MM.1S (cell line): ENCODE results near the gene ZNF664.

ENCODE experiments used
- DNase-seq: peaks from one replicate; pipeline ENCODE4 v3.0.0-alpha.2; 2015
- H2AFZ ChIP-seq: fragments of 300-600 bp; sonication (generic); 2 replicates; pipeline ENCODE4 v1.6.0; 2016; ENCODE audit warnings: antibody characterized with exemption, low read length
- H3F3A ChIP-seq: fragments of 300-600 bp; sonication (generic); 2 replicates; pipeline ENCODE4 v1.6.1; 2016; ENCODE audit warnings: mild to moderate bottlenecking, antibody characterized with exemption, low read length, moderate library complexity, mixed read lengths; ENCODE audit not compliant: insufficient read depth
- H3K27ac ChIP-seq: fragments of 300-600 bp; sonication (generic); 2 replicates; pipeline ENCODE4 v1.5.1; 2016; ENCODE audit warnings: mild to moderate bottlenecking, low read length
- H3K27me3 ChIP-seq: fragments of 300-600 bp; sonication (generic); replicated peaks from 2 replicates; pipeline ENCODE4 v1.6.0; 2016; ENCODE audit warnings: low read length; ENCODE audit not compliant: insufficient read depth
- H3K36me3 ChIP-seq: fragments of 300-600 bp; sonication (generic); replicated peaks from 2 replicates; pipeline ENCODE4 v1.6.1; 2016; ENCODE audit warnings: mild to moderate bottlenecking, low read length, mixed read lengths; ENCODE audit not compliant: insufficient read depth
- H3K4me1 ChIP-seq: fragments of 300-600 bp; sonication (generic); 2 replicates; pipeline ENCODE4 v1.6.1; 2016; ENCODE audit warnings: low read length, mixed read lengths
- H3K4me2 ChIP-seq: fragments of 300-600 bp; sonication (generic); 2 replicates; pipeline ENCODE4 v1.6.0; 2016; ENCODE audit warnings: low read depth, low read length
- H3K4me3 ChIP-seq: fragments of 300-600 bp; sonication (generic); 2 replicates; pipeline ENCODE4 v1.5.1; 2016; ENCODE audit warnings: low read length, mixed read lengths
- H3K79me2 ChIP-seq: fragments of 300-600 bp; sonication (generic); 2 replicates; pipeline ENCODE4 v1.6.1; 2016; ENCODE audit warnings: mixed run types, low read length, mixed read lengths
- H3K9ac ChIP-seq: fragments of 300-600 bp; sonication (generic); 2 replicates; pipeline ENCODE4 v1.6.1; 2016; ENCODE audit warnings: low read length, mixed read lengths
- H3K9me2 ChIP-seq: fragments of 300-600 bp; sonication (generic); replicated peaks from 2 replicates; pipeline ENCODE4 v1.6.1; 2016; ENCODE audit warnings: mild to moderate bottlenecking, low read length, mixed read lengths; ENCODE audit not compliant: insufficient read depth
- H3K9me3 ChIP-seq: fragments of 300-600 bp; sonication (generic); replicated peaks from 2 replicates; pipeline ENCODE4 v1.6.1; 2016; ENCODE audit warnings: mild to moderate bottlenecking, low read length, mixed read lengths; ENCODE audit not compliant: insufficient read depth
- H4K20me1 ChIP-seq: fragments of 300-600 bp; sonication (generic); 2 replicates; pipeline ENCODE4 v1.6.1; 2016; ENCODE audit warnings: mild to moderate bottlenecking, low read length, moderate library complexity, mixed read lengths; ENCODE audit not compliant: insufficient read depth
- CTCF ChIP-seq: fragments of 300-600 bp; sonication (generic); IDR thresholded peaks from 2 replicates; pipeline ENCODE4 v1.5.1; 2016; ENCODE audit warnings: antibody characterized with exemption, low read length, mixed read lengths
- EZH2 ChIP-seq: fragments of 300-600 bp; sonication (generic); optimal IDR thresholded peaks from 2 replicates; pipeline ENCODE3; 2017; ENCODE audit warnings: low read depth, mild to moderate bottlenecking, antibody characterized with exemption, low read length, mixed read lengths
- EZH2phosphoT487 ChIP-seq: fragments of 300-600 bp; sonication (generic); IDR thresholded peaks from 2 replicates; pipeline ENCODE4 v1.6.1; 2018; ENCODE audit warnings: antibody characterized with exemption, low read length

ZNF664 gene

GRCh38 chr12:123942911-123943648 is 29.9 kb upstream of the ZNF664 start:
- Histone ChIP-seq H3K27me3 (no peaks in the 10 kb centered on the region), H3K9ac (no peak overlapping the region), H3K4me2 (no peak overlapping the region), H3K79me2 (no peaks in the 10 kb centered on the region), H3K36me3 (no peaks in the 10 kb centered on the region), H4K20me1 (no peaks in the 10 kb centered on the region), H3K4me1 (no peaks in the 10 kb centered on the region), H3K27ac (no peak overlapping the region), H3K4me3 (no peak overlapping the region), H3F3A (no peaks in the 10 kb centered on the region), H3K9me3 (no peaks in the 10 kb centered on the region), H2AFZ (no peak overlapping the region), H3K9me2 (no peaks in the 10 kb centered on the region)
- TF ChIP-seq EZH2phosphoT487: no peak
- no peak for TF ChIP-seq CTCF
- TF ChIP-seq EZH2: no peak
- no peak for DNase-seq

GRCh38 chr12:123943816-123944215 is 29.2 kb upstream of the ZNF664 start:
- H2AFZ ChIP-seq: no peak overlapping the region
- H3K9ac ChIP-seq: no peak overlapping the region
- H3K9me3 ChIP-seq: no peaks in the 10 kb centered on the region
- H3K27ac ChIP-seq: no peak overlapping the region
- no peak for TF ChIP-seq EZH2
- TF ChIP-seq CTCF: no peak
- TF ChIP-seq EZH2phosphoT487: no peak
- H3K4me3 ChIP-seq: no peak overlapping the region
- H3K36me3 ChIP-seq: no peaks in the 10 kb centered on the region
- H3K9me2 ChIP-seq: no peaks in the 10 kb centered on the region
- H3K79me2 ChIP-seq: no peaks in the 10 kb centered on the region
- DNase-seq: no peak
- H3K4me2 ChIP-seq: no peak overlapping the region
- no peaks in the 10 kb centered on the region for H3K4me1 ChIP-seq
- no peaks in the 10 kb centered on the region for H3K27me3 ChIP-seq
- H4K20me1 ChIP-seq: no peaks in the 10 kb centered on the region
- no peaks in the 10 kb centered on the region for H3F3A ChIP-seq

DNA sequence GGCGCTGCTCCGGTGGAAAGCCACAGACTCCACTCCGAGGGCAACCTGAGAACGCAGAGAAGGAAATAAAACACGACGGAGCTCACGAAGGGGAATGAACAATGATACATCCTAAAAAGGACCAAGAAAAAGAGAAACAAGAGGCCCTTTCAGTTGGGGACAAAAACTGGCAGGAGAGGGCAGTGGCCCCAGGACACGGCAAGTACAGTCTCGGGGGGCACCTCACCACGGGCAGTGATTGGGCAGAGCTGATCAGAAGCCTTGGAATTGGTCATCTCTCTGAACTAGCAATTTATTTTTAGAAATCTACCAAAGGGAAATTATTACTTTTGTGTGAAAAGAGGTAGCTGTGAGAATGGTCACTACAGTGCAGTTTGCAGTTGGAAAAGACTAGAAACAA is 28.3 kb upstream of the ZNF664 start:
- Histone ChIP-seq H3K79me2 (no peaks in the 10 kb centered on the region), H4K20me1 (no peaks in the 10 kb centered on the region), H3K9me2 (no peaks in the 10 kb centered on the region), H3K27me3 (no peaks in the 10 kb centered on the region), H3K9me3 (no peaks in the 10 kb centered on the region), H3F3A (no peaks in the 10 kb centered on the region), H3K4me3 (no peak overlapping the region), H3K36me3 (no peaks in the 10 kb centered on the region), H3K27ac (no peak overlapping the region), H3K4me1 (no peaks in the 10 kb centered on the region), H2AFZ (no peak overlapping the region), H3K9ac (no peak overlapping the region), H3K4me2 (no peak overlapping the region)
- no peak for DNase-seq
- TF ChIP-seq EZH2phosphoT487 (no peak), CTCF (no peak), EZH2 (no peak)
